GM19238 (cell line): ENCODE results near the gene ATP6V1F.

Experiments used
- DNase-seq: peaks from one replicate; pipeline ENCODE4 v3.0.0; 2011; ENCODE audit warnings: low spot score; ENCODE audit not compliant: insufficient read length

ATP6V1F gene

GRCh38 chr7:128915271-128915819 lies 52.7 kb downstream of the ATP6V1F start:
- no peak for DNase-seq
